GM12892 (cell line): ENCODE data around the gene ARHGAP26.

Source experiments
- POLR2A ChIP-seq: IDR thresholded peaks from 2 replicates; pipeline ENCODE4 v1.6.1; 2011; ENCODE audit warnings: low read depth, low read length, control low read depth
- POLR2AphosphoS5 ChIP-seq: IDR thresholded peaks from 2 replicates; pipeline ENCODE4 v1.6.1; 2011; ENCODE audit warnings: low read depth, low read length, control low read depth
- TAF1 ChIP-seq: IDR thresholded peaks from 2 replicates; pipeline ENCODE4 v1.6.1; 2011; ENCODE audit warnings: low read depth, mild to moderate bottlenecking, control low read depth, low read length, borderline replicate concordance

- TF ChIP-seq POLR2A: no peak
- TF ChIP-seq TAF1: no peak
- TF ChIP-seq POLR2AphosphoS5: no peak
Observed at GRCh38 chr5:143119291-143119769, 349.2 kb downstream of the ARHGAP26 start.
